HG03066 (cell line): ENCODE results near the gene CD34.

Source experiments
- ATAC-seq: cut with Tn5 transposase; IDR thresholded peaks from one replicate; pipeline ENCODE4 v1.9.1; 2021; ENCODE audit warnings: low read depth; ENCODE audit not compliant: unreplicated experiment

CD34 gene

DNA sequence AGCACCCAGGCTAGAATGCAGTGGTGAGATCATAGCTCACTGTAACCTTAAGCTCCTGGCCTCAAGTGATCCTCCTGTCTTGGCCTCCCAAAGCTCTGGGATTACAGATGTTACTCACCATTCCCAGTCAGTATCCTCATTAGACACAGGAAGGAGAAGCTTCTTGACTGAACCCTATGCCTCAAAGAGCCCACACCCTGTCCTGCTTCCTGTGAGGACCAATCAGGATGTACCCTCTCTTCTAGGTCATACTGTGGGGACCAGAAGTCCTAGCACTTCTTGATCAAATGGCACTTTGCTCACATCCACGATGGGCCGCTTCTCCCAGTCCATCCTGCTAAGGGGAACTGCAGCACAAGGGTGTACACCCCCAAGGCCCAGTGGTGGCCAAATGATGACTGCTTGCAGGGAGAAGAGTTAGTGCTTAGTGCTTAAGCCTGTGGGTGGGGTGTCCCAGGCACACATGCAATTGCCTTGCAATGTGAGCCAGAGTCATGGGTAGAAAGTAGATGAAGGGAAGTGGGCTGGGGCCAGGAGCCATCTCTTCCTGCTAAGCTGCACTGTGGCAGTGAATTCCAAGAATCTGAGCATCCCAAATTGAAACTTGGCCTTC, 9.8 kb downstream of the CD34 start:
- no peak for ATAC-seq

DNA sequence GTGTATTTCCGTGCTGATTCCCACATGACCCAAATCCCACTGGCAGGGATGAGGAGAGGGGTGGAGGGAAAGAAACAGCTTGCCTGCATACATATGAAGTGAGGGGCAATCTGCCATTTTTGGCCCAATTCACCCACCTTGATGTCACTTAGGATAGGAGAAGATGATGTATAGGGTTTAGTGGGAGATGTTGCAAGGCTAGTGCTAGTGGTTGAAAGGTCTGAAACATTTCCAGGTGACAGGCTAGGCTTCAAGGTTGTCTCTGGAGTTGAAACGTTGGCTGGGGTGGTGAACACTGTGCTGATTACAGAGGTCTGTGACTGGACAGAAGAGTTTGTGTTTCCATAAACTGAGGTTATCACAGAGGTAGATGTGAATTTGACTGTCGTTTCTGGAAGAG, 12.1 kb downstream of the CD34 start:
- ATAC-seq: no peak

GRCh38 chr1:207898260-207898659, 12.7 kb downstream of the CD34 start:
- no peak for ATAC-seq

- no peak for ATAC-seq
These were observed 13.7 kb downstream of the CD34 start for GRCh38 chr1:207897188-207897587.

DNA sequence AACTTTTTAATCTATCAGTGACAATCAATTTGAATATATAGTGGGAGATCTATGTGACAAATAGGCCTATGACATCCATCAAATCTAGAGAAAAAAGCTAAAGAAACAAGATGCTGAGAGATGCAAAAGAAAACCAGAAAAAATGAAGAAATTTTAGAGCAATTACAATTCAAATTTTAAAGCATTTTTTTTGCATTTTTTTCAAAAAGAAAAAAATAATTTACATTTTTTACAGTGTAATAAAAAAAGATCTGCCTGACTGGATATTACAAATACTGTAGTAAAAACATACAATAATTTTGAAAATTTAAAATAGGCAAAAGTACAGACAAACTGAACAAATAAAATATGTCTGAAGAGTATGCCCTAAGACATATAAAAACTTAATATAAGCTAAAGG, 14.4 kb downstream of the CD34 start:
- no peak for ATAC-seq

GRCh38 chr1:207894704-207895103, 16.2 kb downstream of the CD34 start:
- ATAC-seq: no peak

DNA sequence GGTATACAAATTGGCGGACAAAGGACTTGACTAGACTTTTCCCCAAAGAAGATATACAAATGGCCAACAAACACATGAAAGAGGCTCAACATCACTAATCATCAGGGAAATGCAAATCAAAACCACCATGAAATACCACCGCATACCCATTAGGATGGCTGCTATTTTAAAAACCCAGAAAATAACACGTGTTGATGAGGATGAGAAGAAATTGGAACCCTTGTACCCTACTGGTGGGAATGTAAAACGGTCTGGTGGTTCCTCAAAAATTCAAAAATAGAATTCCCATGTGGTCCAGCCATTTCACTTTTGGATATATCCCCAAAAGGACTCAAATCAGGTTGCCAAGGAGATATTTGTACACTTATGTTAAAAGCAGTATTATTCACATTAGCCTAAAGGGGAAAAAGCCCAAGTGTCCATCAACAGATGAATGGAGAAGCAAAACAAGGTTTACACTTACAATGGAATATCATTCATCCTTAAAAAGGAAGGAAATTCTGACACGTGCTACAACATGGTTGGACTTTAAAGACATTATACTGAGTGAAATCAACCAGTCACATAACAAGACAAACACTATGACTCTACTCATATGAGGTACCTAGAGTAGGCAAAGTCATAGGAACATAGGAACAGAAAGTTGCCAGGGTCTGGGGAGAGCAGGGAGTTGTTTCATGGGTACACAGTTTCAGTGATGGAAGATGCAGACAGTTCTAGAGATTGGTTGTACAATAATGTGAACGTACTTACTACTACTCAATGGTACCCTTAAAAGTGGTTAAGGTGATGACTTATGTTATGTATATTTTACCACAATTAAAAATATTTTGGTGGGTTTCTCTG, 17.0 kb downstream of the CD34 start:
- ATAC-seq: no peak

DNA sequence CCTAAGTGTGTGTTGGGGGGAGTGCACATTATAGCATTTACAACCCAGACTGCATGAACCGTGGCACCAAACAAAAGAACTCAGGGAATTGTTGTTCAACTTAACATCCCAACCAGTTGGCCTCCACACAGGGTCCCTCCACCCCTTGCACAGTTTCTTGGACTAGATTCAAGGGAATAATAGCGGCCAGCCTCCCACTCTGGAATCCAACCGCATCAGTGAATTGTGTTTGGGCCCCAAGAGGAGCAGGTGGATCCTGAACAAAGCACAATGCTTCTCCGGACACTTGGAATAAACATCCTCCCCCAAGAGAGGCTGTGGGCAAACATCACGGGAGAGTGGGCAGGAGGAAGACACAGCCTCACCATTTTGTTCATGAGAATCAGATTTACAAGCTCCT, 18.2 kb downstream of the CD34 start:
- no peak for ATAC-seq

DNA sequence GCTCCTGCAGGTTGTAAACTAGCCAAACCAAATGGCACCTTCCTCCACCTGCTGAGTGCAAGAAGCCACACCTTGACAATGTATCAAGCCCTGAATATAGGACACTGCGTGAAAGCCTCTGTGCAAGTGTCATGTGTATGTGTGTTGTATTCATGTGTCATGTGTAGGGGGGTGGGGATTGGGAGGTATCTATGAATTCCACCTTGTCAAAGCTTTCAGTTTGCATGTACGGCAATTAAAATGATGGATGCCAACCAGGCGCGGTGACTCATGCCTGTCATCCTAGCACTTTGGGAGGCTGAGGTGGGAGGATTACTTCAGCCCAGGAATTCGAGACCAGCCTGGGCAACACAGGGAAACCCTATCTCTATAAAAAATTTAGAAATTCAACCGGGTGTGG, 19.8 kb downstream of the CD34 start:
- ATAC-seq: no peak

DNA sequence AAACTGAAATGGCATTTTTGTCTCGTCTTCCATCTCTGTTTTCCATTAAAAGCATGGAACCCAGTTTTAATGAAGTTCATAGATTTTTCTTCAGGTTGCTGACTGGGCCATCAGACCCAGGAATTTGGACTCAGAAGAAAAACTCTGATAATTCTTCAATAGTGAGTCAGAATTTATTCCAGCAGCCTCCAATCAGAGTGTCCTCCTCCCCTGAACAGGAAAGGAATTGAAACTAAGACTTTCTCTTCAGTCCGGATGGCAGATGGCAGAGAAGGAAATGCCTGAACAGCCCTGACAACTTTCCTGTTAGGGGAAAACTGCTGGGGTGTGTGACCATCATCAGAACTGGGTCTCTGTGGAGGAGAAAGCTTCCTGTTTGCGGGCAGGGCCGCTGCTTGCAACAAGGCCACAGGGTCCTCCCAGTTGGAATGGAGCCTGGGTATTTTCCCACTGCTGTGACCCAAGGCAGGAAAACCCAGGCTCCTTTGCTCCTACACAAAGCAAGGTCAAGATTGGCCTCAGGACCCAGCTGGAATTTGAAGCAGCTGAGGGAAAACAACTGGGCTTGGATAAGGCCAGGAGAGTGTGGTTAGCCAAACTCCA, 20.7 kb downstream of the CD34 start:
- no peak for ATAC-seq

GRCh38 chr1:207888652-207889051, 22.3 kb downstream of the CD34 start:
- ATAC-seq: no peak

DNA sequence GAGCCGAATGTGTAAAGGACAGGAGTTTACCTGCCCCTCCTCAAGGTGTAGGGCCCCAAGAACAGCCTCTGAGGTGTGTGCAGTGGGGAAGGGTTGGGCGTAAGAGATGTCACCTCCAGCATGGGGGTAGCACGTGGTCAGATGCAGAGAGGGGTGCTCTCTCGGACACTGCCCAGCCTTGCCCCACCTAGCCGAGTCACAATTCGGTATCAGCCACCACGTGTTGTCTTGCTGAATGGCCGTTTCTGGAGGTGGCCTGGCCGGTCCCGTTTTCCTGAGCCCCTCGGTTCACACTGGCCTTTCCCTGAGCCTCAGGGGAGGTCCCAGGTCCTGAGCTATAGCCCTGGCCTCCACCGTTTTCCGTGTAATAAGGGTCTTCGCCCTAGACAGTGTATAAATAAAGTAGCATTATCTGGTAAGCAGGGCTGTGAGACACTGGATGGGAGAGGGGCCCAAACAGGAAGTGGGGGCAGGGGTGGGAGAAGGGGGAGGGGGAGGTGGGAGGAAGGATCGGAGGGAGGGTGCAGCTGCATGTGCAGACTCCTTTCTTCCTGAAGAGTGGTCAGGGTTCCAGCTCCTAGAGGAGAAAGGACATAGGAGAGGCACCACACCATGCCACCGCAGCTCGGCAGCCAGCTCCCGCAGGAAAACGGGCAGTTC, 23.3 kb downstream of the CD34 start:
- no peak for ATAC-seq

DNA sequence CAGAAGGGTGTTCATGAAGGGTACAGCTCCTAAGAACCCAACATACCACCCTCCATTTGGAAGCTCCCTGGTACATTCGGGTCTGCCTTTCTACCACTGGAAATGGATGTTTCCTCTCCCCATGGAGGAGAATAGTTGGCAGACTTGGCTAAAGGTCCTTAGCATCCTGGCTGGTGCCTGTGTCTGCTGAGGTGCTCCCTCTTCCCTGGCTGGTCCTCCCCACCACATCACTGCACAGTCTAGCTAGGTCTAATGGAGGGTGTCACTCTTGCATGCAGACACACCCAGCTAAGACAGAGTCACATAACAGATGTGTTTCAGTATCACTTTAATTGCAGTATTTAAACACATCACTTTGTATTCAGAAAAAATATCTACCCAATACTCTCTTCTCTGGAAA, 24.7 kb downstream of the CD34 start:
- ATAC-seq: no peak

GRCh38 chr1:207885129-207886032, 25.5 kb downstream of the CD34 start:
- ATAC-seq: peak; percentile 57

GRCh38 chr1:207884266-207885029, 26.5 kb downstream of the CD34 start:
- no peak for ATAC-seq

GRCh38 chr1:207883660-207884250, 27.2 kb downstream of the CD34 start:
- ATAC-seq: no peak

GRCh38 chr1:207883104-207883651, 27.7 kb downstream of the CD34 start:
- peak; percentile 64 for ATAC-seq

- ATAC-seq: peak; percentile 9
These were observed 28.2 kb downstream of the CD34 start for GRCh38 chr1:207882692-207883091.

GRCh38 chr1:207878939-207879338, 32.0 kb downstream of the CD34 start:
- ATAC-seq: no peak
